ENCODE measurements around the gene OR7C2.

DNA sequence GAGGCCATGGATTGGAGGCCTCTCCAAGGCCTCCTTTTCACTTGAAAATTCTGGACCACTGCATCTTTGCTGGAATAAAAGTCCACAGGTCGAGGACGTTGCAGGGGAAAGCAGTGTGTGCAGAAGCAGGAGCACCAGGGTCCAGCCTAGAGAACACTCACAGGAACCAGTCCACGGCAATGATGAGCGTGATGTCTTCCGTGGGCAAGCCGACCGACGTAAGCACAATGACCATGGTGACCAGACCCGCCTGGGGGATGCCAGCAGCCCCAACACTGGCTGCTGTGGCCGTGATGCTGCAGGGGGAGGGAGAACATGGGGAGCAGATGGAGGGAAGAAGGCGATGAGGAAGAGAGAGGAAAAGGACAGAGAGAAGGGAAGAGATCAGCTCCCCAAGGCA, 11.5 kb downstream of the OR7C2 start:
- no peak for TF ChIP-seq KAT7 (CRISPR knock-in tag; IDR thresholded peaks at IDR 0.05; ENCODE audit: borderline replicate concordance)
- TF ChIP-seq, protein P1, sequence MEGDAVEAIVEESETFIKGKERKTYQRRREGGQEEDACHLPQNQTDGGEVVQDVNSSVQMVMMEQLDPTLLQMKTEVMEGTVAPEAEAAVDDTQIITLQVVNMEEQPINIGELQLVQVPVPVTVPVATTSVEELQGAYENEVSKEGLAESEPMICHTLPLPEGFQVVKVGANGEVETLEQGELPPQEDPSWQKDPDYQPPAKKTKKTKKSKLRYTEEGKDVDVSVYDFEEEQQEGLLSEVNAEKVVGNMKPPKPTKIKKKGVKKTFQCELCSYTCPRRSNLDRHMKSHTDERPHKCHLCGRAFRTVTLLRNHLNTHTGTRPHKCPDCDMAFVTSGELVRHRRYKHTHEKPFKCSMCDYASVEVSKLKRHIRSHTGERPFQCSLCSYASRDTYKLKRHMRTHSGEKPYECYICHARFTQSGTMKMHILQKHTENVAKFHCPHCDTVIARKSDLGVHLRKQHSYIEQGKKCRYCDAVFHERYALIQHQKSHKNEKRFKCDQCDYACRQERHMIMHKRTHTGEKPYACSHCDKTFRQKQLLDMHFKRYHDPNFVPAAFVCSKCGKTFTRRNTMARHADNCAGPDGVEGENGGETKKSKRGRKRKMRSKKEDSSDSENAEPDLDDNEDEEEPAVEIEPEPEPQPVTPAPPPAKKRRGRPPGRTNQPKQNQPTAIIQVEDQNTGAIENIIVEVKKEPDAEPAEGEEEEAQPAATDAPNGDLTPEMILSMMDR (CRISPR knock-in tag; IDR thresholded peaks at IDR 0.05) = no peak
- TF ChIP-seq ESRRA (CRISPR knock-in tag; IDR thresholded peaks at IDR 0.05; ENCODE audit: low read depth) = no peak
- TF ChIP-seq JUNB (CRISPR knock-in tag; IDR thresholded peaks at IDR 0.05; ENCODE audit: borderline replicate concordance) = no peak
- no peak for TF ChIP-seq MAFF (IDR thresholded peaks at IDR 0.05; ENCODE audit: low read depth, low read length)
- TF ChIP-seq CEBPB (IDR thresholded peaks at IDR 0.05; ENCODE audit: borderline replicate concordance, low read depth, low read length) = no peak
- TF ChIP-seq KDM5B (CRISPR knock-in tag; IDR thresholded peaks at IDR 0.05; ENCODE audit: borderline replicate concordance) = no peak
